Ascending aorta (tissue), 2 donors: Measurements from ENCODE around the gene TBC1D5. TPM values are rescaled to one million over a fixed set of nuclear protein-coding genes. Genes with fewer than 3 reads are reported as not detected.

ENCODE experiments used
- DNase-seq, 2 donors: peaks; one replicate each; pipeline ENCODE4 v3.0.0-alpha.2; 2019; ENCODE audit warnings: low spot score in 2 of 2
- H3K27ac ChIP-seq, 2 donors: fragments of 200-600 bp; sonication (generic); one replicate each; pipeline ENCODE4 v1.5.1; 2016 to 2017; ENCODE audit warnings: mild to moderate bottlenecking in 1 of 2
- H3K27me3 ChIP-seq: fragments of 200-600 bp; sonication (generic); one replicate; pipeline ENCODE4 v1.5.1; 2017
- H3K36me3 ChIP-seq, 2 donors: fragments of 200-600 bp; sonication (generic); one replicate each; pipeline ENCODE4 v1.5.1; 2016
- H3K4me1 ChIP-seq, 2 donors: fragments of 200-600 bp; sonication (generic); one replicate each; pipeline ENCODE4 v1.5.1; 2016 to 2017; ENCODE audit warnings: mild to moderate bottlenecking in 1 of 2
- H3K4me3 ChIP-seq, 2 donors: fragments of 200-600 bp; sonication (generic); one replicate each; pipeline ENCODE4 v1.5.1; 2016 to 2017; ENCODE audit warnings: mild to moderate bottlenecking in 1 of 2
- H3K9me3 ChIP-seq, 2 donors: fragments of 200-600 bp; sonication (generic); one replicate each; pipeline ENCODE4 v1.5.1; 2016
- CTCF ChIP-seq, 3 experiments: fragments of 200-600 bp in 2 of 3; fragments of 450-650 bp in 1 of 3; sonication (generic) in 2 of 3; IDR thresholded peaks; one replicate each; pipeline ENCODE4 v1.5.1; 2016 to 2019; ENCODE audit warnings: antibody characterized with exemption in 3 of 3, mild to moderate bottlenecking in 1 of 3, moderate library complexity in 1 of 3
- intact Hi-C: fragments of 100-400 bp; cut with DNase I; formaldehyde crosslinking; loops from one replicate; pipeline ENCODE4 v1.15.1; 2023
- total RNA-seq: library from RNA; depleted of rRNA; stranded (reverse); fragments of >200 nt; gene quantifications from one replicate; pipeline ENCODE4 v1.1.0, GENCODE V29; 2016

Gene TBC1D5
- total RNA-seq, 1 donor from 2014 or later, result 43.3 TPM

GRCh38 chr3:17508180-17508752 is 234.2 kb downstream of the TBC1D5 start:
- Histone ChIP-seq H3K4me3 (no peak overlapping the region), H3K4me1 (peaks cover 0 to 9% of the 10 kb centered on the region in 2 donors), H3K27ac (no peak overlapping the region), H3K36me3 (no peaks in the 10 kb centered on the region), H3K9me3 (no peaks in the 10 kb centered on the region), H3K27me3 (no peaks in the 10 kb centered on the region)
- intact Hi-C loops, result no loop called here
- DNase-seq, result no peak
- TF ChIP-seq CTCF (IDR thresholded peaks at IDR 0.05), result no peak

GRCh38 chr3:17507480-17507879 is 235.0 kb downstream of the TBC1D5 start:
- DNase-seq, result no peak
- no peaks in the 10 kb centered on the region for H3K36me3 ChIP-seq
- H3K4me1 ChIP-seq, result peaks cover 0 to 9% of the 10 kb centered on the region in 2 donors
- H3K9me3 ChIP-seq, result no peaks in the 10 kb centered on the region
- H3K27ac ChIP-seq, result no peak overlapping the region
- no peak overlapping the region for H3K4me3 ChIP-seq
- TF ChIP-seq CTCF (IDR thresholded peaks at IDR 0.05), result no peak
- intact Hi-C loops, result no loop called here
- H3K27me3 ChIP-seq, result no peaks in the 10 kb centered on the region

- intact Hi-C loops, result no loop called here
Measured at GRCh38 chr3:17505856-17506255, 236.6 kb downstream of the TBC1D5 start.

GRCh38 chr3:17501745-17502144 is 240.7 kb downstream of the TBC1D5 start:
- no peaks in the 10 kb centered on the region for H3K27me3 ChIP-seq
- intact Hi-C loops, result no loop called here
- H3K4me3 ChIP-seq, result no peak overlapping the region
- H3K27ac ChIP-seq, result no peak overlapping the region
- peaks cover 0 to 13% of the 10 kb centered on the region in 2 donors for H3K4me1 ChIP-seq
- no peaks in the 10 kb centered on the region for H3K36me3 ChIP-seq
- no peaks in the 10 kb centered on the region for H3K9me3 ChIP-seq
- TF ChIP-seq CTCF (IDR thresholded peaks at IDR 0.05), result no peak
- no peak for DNase-seq

More at GRCh38 chr3:17505856-17506255, 236.6 kb downstream of the TBC1D5 start:
- H3K36me3 ChIP-seq, result no peaks in the 10 kb centered on the region
- no peak overlapping the region for H3K4me3 ChIP-seq
- H3K4me1 ChIP-seq, result peaks cover 0 to 9% of the 10 kb centered on the region in 2 donors
- TF ChIP-seq CTCF (IDR thresholded peaks at IDR 0.05), result no peak
- DNase-seq, result no peak
- H3K9me3 ChIP-seq, result no peaks in the 10 kb centered on the region
- no peak overlapping the region for H3K27ac ChIP-seq
- no peaks in the 10 kb centered on the region for H3K27me3 ChIP-seq

- DNase-seq, result no peak
- H3K36me3 ChIP-seq, result no peaks in the 10 kb centered on the region
- no peaks in the 10 kb centered on the region for H3K9me3 ChIP-seq
- no peaks in the 10 kb centered on the region for H3K27me3 ChIP-seq
- no peak overlapping the region for H3K4me3 ChIP-seq
- no peak overlapping the region for H3K27ac ChIP-seq
- H3K4me1 ChIP-seq, result peaks cover 0 to 6% of the 10 kb centered on the region in 2 donors
- no peak for TF ChIP-seq CTCF (IDR thresholded peaks at IDR 0.05)
- intact Hi-C loops, result no loop called here
Measured at GRCh38 chr3:17500618-17501017, 241.8 kb downstream of the TBC1D5 start.
